HepG2 (cell line): ENCODE measurements around the gene DDIT4. TPM values are rescaled to one million over a fixed set of nuclear protein-coding genes. Genes with fewer than 3 reads are reported as not detected.

Source experiments
- ARNT ChIP-seq: fragments of 450-650 bp; IDR thresholded peaks from 2 replicates; pipeline ENCODE4 v1.6.1; 2017
- BCL6 ChIP-seq: IDR thresholded peaks from 2 replicates; pipeline ENCODE4 v1.6.1; 2016; ENCODE audit warnings: missing genetic modification reagents, missing compliant biosample characterization
- GLI4 ChIP-seq: sonication (generic); formaldehyde crosslinking; IDR thresholded peaks from 2 replicates; pipeline ENCODE4 v1.5.1; 2020; ENCODE audit warnings: missing genetic modification reagents, mild to moderate bottlenecking, moderate library complexity, borderline replicate concordance
- HBP1 ChIP-seq: IDR thresholded peaks from 2 replicates; pipeline ENCODE4 v1.6.1; 2016; ENCODE audit warnings: low read depth, control low read depth
- KAT8 ChIP-seq: IDR thresholded peaks from 2 replicates; pipeline ENCODE4 v1.6.1; 2016; ENCODE audit warnings: missing genetic modification reagents, missing compliant biosample characterization
- KDM5A ChIP-seq: fragments of 200-600 bp; sonication (generic); IDR thresholded peaks from 2 replicates; pipeline ENCODE4 v1.7.0; 2018; ENCODE audit warnings: antibody characterized with exemption, mild to moderate bottlenecking, low read length, borderline replicate concordance
- KMT2B ChIP-seq: IDR thresholded peaks from 2 replicates; pipeline ENCODE4 v1.6.1; 2016; ENCODE audit warnings: missing genetic modification reagents, missing compliant biosample characterization
- MAFK ChIP-seq, 2 experiments: IDR thresholded peaks in 1 of 2; conservative IDR thresholded peaks in 1 of 2; 2 replicates each; pipeline ENCODE4 v1.6.1; 2011; ENCODE audit warnings: improper control_type of control experiment in 2 of 2, low read length in 2 of 2
- MEIS2 ChIP-seq: sonication (generic); formaldehyde crosslinking; IDR thresholded peaks from 2 replicates; pipeline ENCODE4 v1.9.0; 2021; ENCODE audit warnings: mild to moderate bottlenecking, missing genetic modification reagents
- PAXIP1 ChIP-seq: sonication (generic); formaldehyde crosslinking; conservative IDR thresholded peaks from 2 replicates; pipeline ENCODE4 v1.4.0; 2020; ENCODE audit warnings: mild to moderate bottlenecking, missing genetic modification reagents, moderate library complexity
- PBX3 ChIP-seq: sonication (generic); formaldehyde crosslinking; IDR thresholded peaks from 2 replicates; pipeline ENCODE4 v1.8.1; 2023; ENCODE audit warnings: missing genetic modification reagents, inconsistent platforms, borderline replicate concordance
- PHF21A ChIP-seq: sonication (generic); formaldehyde crosslinking; IDR thresholded peaks from 2 replicates; pipeline ENCODE4 v1.5.0; 2020; ENCODE audit warnings: mild to moderate bottlenecking, missing genetic modification reagents
- POLR2AphosphoS5 ChIP-seq: IDR thresholded peaks from 2 replicates; pipeline ENCODE4 v1.6.1; 2012; ENCODE audit warnings: low read depth, low read length
- SMARCC2 ChIP-seq: fragments of 450-650 bp; IDR thresholded peaks from 2 replicates; pipeline ENCODE4 v1.6.1; 2017; ENCODE audit warnings: antibody characterized with exemption, mild to moderate bottlenecking
- ZBED4 ChIP-seq: sonication (generic); formaldehyde crosslinking; IDR thresholded peaks from 2 replicates; pipeline ENCODE4 v1.4.0; 2020; ENCODE audit warnings: missing genetic modification reagents, borderline replicate concordance
- ZNF709 ChIP-seq: sonication (generic); formaldehyde crosslinking; IDR thresholded peaks from 2 replicates; pipeline ENCODE4 v1.5.0; 2020; ENCODE audit warnings: mild to moderate bottlenecking, missing genetic modification reagents
- ZSCAN21 ChIP-seq: sonication (generic); formaldehyde crosslinking; IDR thresholded peaks from 2 replicates; pipeline ENCODE4 v1.8.0; 2022; ENCODE audit warnings: mild to moderate bottlenecking, missing genetic modification reagents, moderate library complexity, borderline replicate concordance
- polyA plus RNA-seq, 8 experiments: library from polyadenylated mRNA; depleted of rRNA in 3 of 8; stranded (reverse) in 7 of 8; unstranded in 1 of 8; fragments of >200 nt; fragmentation: Illumina TruSeq in 4 of 8; extraction: Trizol in 4 of 8; gene quantifications; 2 replicates each; pipeline versions ENCODE4 v1.2.1 to v1.2.3, GENCODE V29; 2011 to 2016; ENCODE audit warnings: low read depth in 4 of 8, missing spikeins in 1 of 8, mixed read lengths in 1 of 8; ENCODE audit not compliant: insufficient read depth in 1 of 8
- total RNA-seq, 5 experiments: library from RNA; depleted of rRNA; stranded (reverse); fragments of >200 nt; fragmentation: Illumina TruSeq; extraction: Trizol; gene quantifications; 2 replicates each; pipeline ENCODE4 v1.2.3, GENCODE V29; 2016; ENCODE audit warnings: low read depth in 1 of 5

DDIT4 gene
- total and polyA plus RNA-seq, 2 of the 13 experiments (the other 11 are each of a cell fraction or from before 2014, with no cell fraction given) = 35.6 to 40.7 TPM

- TF ChIP-seq ZBED4 (CRISPR knock-in tag) (peak; percentile 48; the same call in 1 of the 2 replicates), SMARCC2 (no peak), PHF21A (peak; percentile 73), ARNT (no peak), KMT2B (CRISPR knock-in tag) (peak; percentile 37; the same call in 1 of the 2 replicates), HBP1 (CRISPR knock-in tag) (peak; percentile 26; the same call in 1 of the 2 replicates), PBX3 (CRISPR knock-in tag) (0 out of 2 replicates have a peak, but pooled peaks have one; percentile 35), GLI4 (no peak), PAXIP1 (peak; percentile 27; the same call in 1 of the 2 replicates), BCL6 (CRISPR knock-in tag) (peak; percentile 29; the same call in 1 of the 2 replicates), KDM5A (no peak), ZNF709 (no peak), MEIS2 (CRISPR knock-in tag) (peak; percentile 52; the same call in 1 of the 2 replicates), POLR2AphosphoS5 (peak; percentile 74), MAFK (conservative IDR thresholded peaks at IDR 0.05 in 1 of 2, IDR thresholded peaks at IDR 0.05 in 1 of 2; ENCODE audit: low read length in 2 of 2) (peak in 1 of 2 experiments; percentile 8; a peak in 2 of 4 replicates), KAT8 (peak; percentile 71), ZSCAN21 (CRISPR knock-in tag) (0 out of 2 replicates have a peak, but pooled peaks have one; percentile 25)
Observed at GRCh38 chr10:72320676-72321247, 47.0 kb downstream of the DDIT4 start (continued).
